ENCODE data around the gene UNK. TPM values are rescaled to one million over a fixed set of nuclear protein-coding genes. Genes with fewer than 3 reads are reported as not detected.
"Not testable (repeated sequence)": the region's sequence is repeated elsewhere in the genome, so short reads cannot be mapped to it uniquely, and the experiment has no call there.

Gene UNK
- total RNA-seq, 4 donors from 2014 or later, result 27.8 to 68.2 (median 31.9) TPM

GRCh38 chr17:75869282-75870141 lies 84.9 kb downstream of the UNK start:
- no peaks in the 10 kb centered on the region for H3K9me3 ChIP-seq
- H3K27ac ChIP-seq, result peak overlapping the region; percentile 84
- H3K36me3 ChIP-seq, result peaks cover 8% of the 10 kb centered on the region
- DNase-seq (ENCODE audit: low spot score in 2 of 2), result peak in 1 of 2 donors; percentile 87
- peak overlapping the region; percentile 18 for H3K4me3 ChIP-seq
- H3K27me3 ChIP-seq, result no peaks in the 10 kb centered on the region
- TF ChIP-seq POLR2AphosphoS5 (IDR thresholded peaks at IDR 0.05) (peak in 1 of 3 donors; percentile 53), CTCF (IDR thresholded peaks at IDR 0.05) (no peak), POLR2A (IDR thresholded peaks at IDR 0.05) (peak in 1 of 2 donors; percentile 16), EP300 (IDR thresholded peaks at IDR 0.05) (no peak)
- WGBS, result 26% methylated on average over 17 of the region's 23 CpGs
- H3K4me1 ChIP-seq, result peaks cover 66% of the 10 kb centered on the region

GRCh38 chr17:75870228-75870627 lies 85.6 kb downstream of the UNK start:
- H3K9me3 ChIP-seq; DNase-seq (ENCODE audit: low spot score in 2 of 2); H3K27me3 ChIP-seq: not testable (repeated sequence)
- WGBS, result 40% methylated on average over 10 of the region's 10 CpGs
- peak overlapping the region; percentile 18 for H3K4me3 ChIP-seq
- peak overlapping the region; percentile 84 for H3K27ac ChIP-seq
- peaks cover 66% of the 10 kb centered on the region for H3K4me1 ChIP-seq
- H3K36me3 ChIP-seq, result peaks cover 14% of the 10 kb centered on the region

- Histone ChIP-seq H3K27me3 (no peaks in the 10 kb centered on the region), H3K27ac (peak overlapping the region; percentile 90), H3K4me1 (peaks cover 89% of the 10 kb centered on the region), H3K9me3 (no peaks in the 10 kb centered on the region), H3K36me3 (peaks cover 19% of the 10 kb centered on the region), H3K4me3 (no peak overlapping the region)
- 22% methylated on average over 10 of the region's 13 CpGs for WGBS
- TF ChIP-seq POLR2A (IDR thresholded peaks at IDR 0.05), result no peak
- TF ChIP-seq POLR2AphosphoS5 (IDR thresholded peaks at IDR 0.05), result peak in 2 of 3 donors; percentile 18 to 38
- DNase-seq (ENCODE audit: low spot score in 2 of 2), result peak; percentile 93 to 95
Observed at GRCh38 chr17:75872434-75873351, 88.1 kb downstream of the UNK start.

GRCh38 chr17:75873587-75874322 lies 89.1 kb downstream of the UNK start:
- Histone ChIP-seq H3K36me3 (peaks cover 19% of the 10 kb centered on the region), H3K4me1 (peaks cover 94% of the 10 kb centered on the region), H3K9me3 (no peaks in the 10 kb centered on the region), H3K27me3 (no peaks in the 10 kb centered on the region), H3K4me3 (no peak overlapping the region), H3K27ac (peak overlapping the region; percentile 90)
- no peak for TF ChIP-seq POLR2A (IDR thresholded peaks at IDR 0.05)
- no peak for TF ChIP-seq POLR2AphosphoS5 (IDR thresholded peaks at IDR 0.05)
- no peak for TF ChIP-seq EP300 (IDR thresholded peaks at IDR 0.05)
- TF ChIP-seq CTCF (IDR thresholded peaks at IDR 0.05), result no peak
- 63% methylated on average over 9 of the region's 11 CpGs for WGBS
- no peak for DNase-seq (ENCODE audit: low spot score in 2 of 2)

GRCh38 chr17:75874323-75875181 lies 89.9 kb downstream of the UNK start:
- H3K27ac ChIP-seq, result peak overlapping the region; percentile 98
- no peak for DNase-seq (ENCODE audit: low spot score in 2 of 2)
- no peaks in the 10 kb centered on the region for H3K9me3 ChIP-seq
- no peaks in the 10 kb centered on the region for H3K27me3 ChIP-seq
- H3K36me3 ChIP-seq, result peaks cover 19% of the 10 kb centered on the region
- TF ChIP-seq POLR2AphosphoS5 (IDR thresholded peaks at IDR 0.05) (no peak), EP300 (IDR thresholded peaks at IDR 0.05) (no peak), POLR2A (IDR thresholded peaks at IDR 0.05) (no peak), CTCF (IDR thresholded peaks at IDR 0.05) (no peak)
- WGBS, result 81% methylated on average over 22 of the region's 38 CpGs
- no peak overlapping the region for H3K4me3 ChIP-seq
- peaks cover 91% of the 10 kb centered on the region for H3K4me1 ChIP-seq

Other genes with a start within 250 kb of the UNK start
- 100 to 1,000 TPM in 1 of 4 donors, 10 to 100 TPM in 3; 28.4 to 126 (median 76.1) TPM for gene MYO15B, start 197.0 kb upstream of the UNK start, total RNA-seq
- 10 to 100 TPM in 2 of 4 donors, 1 to 10 TPM in 2; 1.7 to 11.8 (median 8.6) TPM for gene SMIM5, start 151.4 kb upstream of the UNK start, total RNA-seq
- gene RECQL5, start 117.7 kb upstream of the UNK start, total RNA-seq, result 100 to 1,000 TPM in 1 of 4 donors, 10 to 100 TPM in 3; 35.3 to 129 (median 63.6) TPM
- 100 to 1,000 TPM in 1 of 4 donors, 10 to 100 TPM in 3; 67.0 to 104 (median 86.3) TPM for gene SAP30BP, start 117.5 kb upstream of the UNK start, total RNA-seq
- gene ITGB4, start 63.3 kb upstream of the UNK start, total RNA-seq, result 100 to 1,000 TPM; 382 to 583 (median 474) TPM
- 10 to 100 TPM; 15.2 to 34.9 (median 22.9) TPM for gene GALK1, start 19.6 kb upstream of the UNK start, total RNA-seq
- 10 to 100 TPM in 1 of 4 donors, 1 to 10 TPM in 3; 5.2 to 21.0 (median 7.2) TPM for gene UNC13D, start 59.6 kb downstream of the UNK start, total RNA-seq
- 10 to 100 TPM; 64.9 to 99.4 (median 76.9) TPM for gene WBP2, start 70.5 kb downstream of the UNK start, total RNA-seq
- gene TRIM47, start 93.8 kb downstream of the UNK start, total RNA-seq, result 10 to 100 TPM; 22.8 to 43.1 (median 27.7) TPM
- 10 to 100 TPM; 22.5 to 44.6 (median 32.1) TPM for gene TRIM65, start 112.1 kb downstream of the UNK start, total RNA-seq
- 100 to 1,000 TPM in 1 of 4 donors, 10 to 100 TPM in 3; 41.7 to 113 (median 50.2) TPM for gene MRPL38, start 120.1 kb downstream of the UNK start, total RNA-seq
- 10 to 100 TPM; 17.8 to 57.5 (median 27.9) TPM for gene FBF1, start 156.2 kb downstream of the UNK start, total RNA-seq
- gene ACOX1, start 194.4 kb downstream of the UNK start, total RNA-seq, result 10 to 100 TPM; 59.6 to 89.7 (median 71.5) TPM
- 10 to 100 TPM; 20.0 to 43.6 (median 26.9) TPM for gene TEN1, start 194.4 kb downstream of the UNK start, total RNA-seq
- 10 to 100 TPM in 2 of 4 donors, 1 to 10 TPM in 2; 5.6 to 33.1 (median 9.6) TPM for gene CDK3, start 216.0 kb downstream of the UNK start, total RNA-seq
- 100 to 1,000 TPM; 218 to 425 (median 274) TPM for gene EVPL, start 242.5 kb downstream of the UNK start, total RNA-seq

Measured in suprapubic skin (tissue), 4 donors.